Activated naive CD8-positive, alpha-beta T cell treated with anti-CD3 and anti-CD28 coated beads, Interleukin-2, amount 10 ng/mL, durations not matched to agents 7 days and 5 days (primary cell): ENCODE data around the gene CDCA3. TPM values are rescaled to one million over a fixed set of nuclear protein-coding genes. Genes with fewer than 3 reads are reported as not detected.

Experiments used
- ATAC-seq: fragments of 150-1000 bp; cut with Tn5 transposase; one replicate; pipeline ENCODE4 v1.10.0; 2021; ENCODE audit warnings: low read depth, moderate library complexity
- POLR2A ChIA-PET: fragments of 350-600 bp; sonication (Branson Sonifier 250); formaldehyde crosslinking; loops from one replicate; lab custom pipeline; 2021; ENCODE audit warnings: antibody characterized with exemption; lab: Charles Lee
- DNase-seq: peaks from one replicate; pipeline ENCODE4 v3.0.0; 2021
- H3K27ac Mint-ChIP-seq: one replicate; pipeline ENCODE4 v1.8.0; 2022; ENCODE audit warnings: mild to moderate bottlenecking, mixed read lengths
- H3K27me3 Mint-ChIP-seq: one replicate; pipeline ENCODE4 v1.8.0; 2022; ENCODE audit warnings: mild to moderate bottlenecking, moderate library complexity, mixed read lengths
- H3K36me3 Mint-ChIP-seq: one replicate; pipeline ENCODE4 v1.8.0; 2021; ENCODE audit warnings: mild to moderate bottlenecking, mixed read lengths
- H3K4me1 Mint-ChIP-seq: one replicate; pipeline ENCODE4 v1.8.0; 2021; ENCODE audit warnings: mixed read lengths
- H3K4me3 Mint-ChIP-seq: one replicate; pipeline ENCODE4 v1.8.0; 2022; ENCODE audit warnings: mild to moderate bottlenecking, moderate library complexity, mixed read lengths
- H3K9me3 Mint-ChIP-seq: one replicate; pipeline ENCODE4 v1.8.0; 2021; ENCODE audit warnings: mixed read lengths
- total RNA-seq, 2 experiments: library from RNA; stranded (reverse); gene quantifications; one replicate each; pipeline ENCODE4 v1.2.3, GENCODE V29; 2021

Gene CDCA3
- total RNA-seq, 2 experiments from 2014 or later, result 76.7 to 85.2 TPM

DNA sequence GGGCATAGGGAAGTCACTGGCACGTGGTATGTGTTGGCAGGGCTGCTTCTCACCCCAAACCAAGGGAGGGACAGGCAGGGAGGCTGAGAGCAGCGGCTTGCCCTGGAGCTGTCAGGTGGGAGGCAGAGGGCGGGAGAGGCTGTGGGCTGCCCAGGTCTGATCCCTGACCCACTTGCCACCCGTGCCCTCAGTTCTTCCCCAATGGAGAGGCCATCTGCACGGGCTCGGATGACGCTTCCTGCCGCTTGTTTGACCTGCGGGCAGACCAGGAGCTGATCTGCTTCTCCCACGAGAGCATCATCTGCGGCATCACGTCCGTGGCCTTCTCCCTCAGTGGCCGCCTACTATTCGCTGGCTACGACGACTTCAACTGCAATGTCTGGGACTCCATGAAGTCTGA is 5.7 kb downstream of the CDCA3 start:
- Mint-ChIP-seq H3K9me3 (no peaks in the 10 kb centered on the region), H3K36me3 (peaks cover 28% of the 10 kb centered on the region), H3K27me3 (no peaks in the 10 kb centered on the region), H3K4me1 (peaks cover 18% of the 10 kb centered on the region), H3K27ac (no peak overlapping the region), H3K4me3 (no peak overlapping the region)
- POLR2A ChIA-PET, result interaction anchor here (1.0 kb wide), 1 partner anchor 22 kb away, joined by 4 read pairs; the partner anchor contains the start of gene TPI1
- ATAC-seq (no peak), DNase-seq (no peak)

DNA sequence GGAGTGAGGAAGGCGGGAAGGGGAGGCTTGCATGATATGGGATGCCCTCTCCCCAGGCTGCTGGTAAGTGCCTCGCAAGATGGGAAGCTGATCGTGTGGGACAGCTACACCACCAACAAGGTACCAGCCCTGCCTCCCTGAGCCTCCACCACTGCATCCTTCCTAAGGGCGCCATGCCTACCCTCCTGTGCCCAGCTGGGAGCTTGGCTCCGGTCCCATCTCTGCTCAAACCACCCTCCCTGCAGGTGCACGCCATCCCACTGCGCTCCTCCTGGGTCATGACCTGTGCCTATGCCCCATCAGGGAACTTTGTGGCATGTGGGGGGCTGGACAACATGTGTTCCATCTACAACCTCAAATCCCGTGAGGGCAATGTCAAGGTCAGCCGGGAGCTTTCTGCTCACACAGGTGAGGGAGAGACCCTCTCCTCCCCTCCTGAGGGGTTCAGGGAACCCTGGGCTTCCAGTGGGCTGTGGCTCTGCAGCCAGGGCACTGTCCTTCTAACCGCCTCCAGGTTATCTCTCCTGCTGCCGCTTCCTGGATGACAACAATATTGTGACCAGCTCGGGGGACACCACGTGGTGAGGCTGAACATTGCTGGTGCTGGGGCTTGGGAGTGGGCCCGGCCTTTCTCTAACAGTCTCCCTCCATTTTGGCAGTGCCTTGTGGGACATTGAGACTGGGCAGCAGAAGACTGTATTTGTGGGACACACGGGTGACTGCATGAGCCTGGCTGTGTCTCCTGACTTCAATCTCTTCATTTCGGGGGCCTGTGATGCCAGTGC is 7.8 kb downstream of the CDCA3 start:
- POLR2A ChIA-PET, result interaction anchor here (1.0 to 1.5 kb wide), 3 partner anchors 10 to 30 kb away, joined by 3 read pairs; partner anchors contain the start of gene SPSB2
- H3K4me3 Mint-ChIP-seq, result no peak overlapping the region
- H3K9me3 Mint-ChIP-seq, result no peaks in the 10 kb centered on the region
- H3K4me1 Mint-ChIP-seq, result peaks cover 3% of the 10 kb centered on the region
- H3K27me3 Mint-ChIP-seq, result no peaks in the 10 kb centered on the region
- H3K27ac Mint-ChIP-seq, result no peak overlapping the region
- DNase-seq, result no peak
- no peak for ATAC-seq
- peaks cover 14% of the 10 kb centered on the region for H3K36me3 Mint-ChIP-seq

DNA sequence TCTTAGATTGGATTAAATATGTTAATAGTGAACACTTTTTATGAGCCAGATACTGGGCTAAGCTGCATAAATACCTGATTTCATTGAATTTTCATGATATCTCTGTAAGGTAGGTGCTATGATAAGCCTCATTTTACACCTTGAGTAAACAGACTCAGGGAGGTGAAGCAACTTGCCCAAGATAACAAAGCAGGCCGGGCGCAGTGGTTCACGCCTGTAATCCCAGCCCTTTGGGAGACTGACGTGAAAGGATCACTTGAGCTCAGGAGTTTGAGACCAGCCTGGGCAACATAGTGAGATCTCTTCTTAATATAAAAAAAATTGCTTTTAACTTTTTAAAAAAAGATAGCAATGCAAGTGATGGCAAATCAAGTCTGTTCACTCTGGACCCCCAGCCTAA is 9.0 kb downstream of the CDCA3 start:
- peaks cover 7% of the 10 kb centered on the region for H3K36me3 Mint-ChIP-seq
- H3K4me1 Mint-ChIP-seq, result no peaks in the 10 kb centered on the region
- POLR2A ChIA-PET, result interaction anchor here (0.8 to 3.6 kb wide), 4 partner anchors 9 to 49 kb away, joined by 3 to 20 read pairs (median 3); partner anchors contain the start of genes CDCA3, SPSB2 and USP5
- ATAC-seq (no peak), DNase-seq (no peak)
- H3K27me3 Mint-ChIP-seq, result no peaks in the 10 kb centered on the region
- no peak overlapping the region for H3K27ac Mint-ChIP-seq
- no peak overlapping the region for H3K4me3 Mint-ChIP-seq
- H3K9me3 Mint-ChIP-seq, result no peaks in the 10 kb centered on the region

DNA sequence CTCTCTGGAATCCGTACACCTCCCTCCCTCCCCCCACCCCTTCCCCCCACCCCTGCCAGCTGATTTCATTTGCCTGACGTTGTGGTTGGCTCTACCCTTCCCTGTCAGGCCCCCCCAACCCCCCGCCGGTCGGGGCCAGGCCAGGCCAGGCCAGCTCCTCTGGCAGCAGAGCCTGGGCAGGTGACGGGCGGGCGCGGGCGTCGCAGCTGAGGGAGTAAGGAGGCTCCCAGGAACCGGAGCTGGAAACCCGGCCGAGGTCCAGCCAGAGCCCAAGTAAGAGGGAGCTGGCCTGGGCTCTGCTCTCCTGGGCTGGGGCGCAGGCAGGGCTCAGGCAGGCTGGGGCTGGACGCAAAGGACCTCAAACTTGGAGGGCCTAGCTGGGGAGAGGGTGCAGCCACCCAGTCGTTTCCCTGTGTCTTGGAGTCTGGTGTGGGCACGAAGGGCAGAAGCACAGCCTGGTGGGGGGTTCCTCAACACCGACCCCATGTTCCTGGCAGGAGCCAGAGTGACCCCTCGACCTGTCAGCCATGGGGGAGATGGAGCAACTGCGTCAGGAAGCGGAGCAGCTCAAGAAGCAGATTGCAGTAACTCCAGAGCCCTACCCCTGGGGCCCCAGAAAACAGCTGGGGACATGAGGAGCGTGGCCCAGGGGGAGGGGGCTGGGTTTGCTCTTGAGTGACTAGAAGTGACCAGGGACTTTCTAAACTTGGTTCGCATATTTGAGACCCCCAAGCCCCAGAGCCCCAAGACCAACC is 10.1 kb downstream of the CDCA3 start, which contains the start of gene GNB3:
Gene GNB3 (plus strand): TSS at position 165 of the 755 bp plus-strand sequence. CDS start 363 bp downstream, at position 528.
- Mint-ChIP-seq H3K27ac (no peak within 1 kb of the TSS), H3K27me3 (no peaks in the 10 kb centered on the region), H3K4me3 (no peak within 1 kb of the TSS), H3K36me3 (peaks cover 2% of the 10 kb centered on the region), H3K9me3 (no peaks in the 10 kb centered on the region), H3K4me1 (no peaks in the 10 kb centered on the region)
- POLR2A ChIA-PET, result interaction anchor here (0.6 to 3.6 kb wide), 3 partner anchors 11 to 103 kb away, joined by 3 to 20 read pairs (median 3); partner anchors contain the start of genes C12orf57, CDCA3, RNU7-1 and TPI1
- DNase-seq (no peak), ATAC-seq (no peak)

DNA sequence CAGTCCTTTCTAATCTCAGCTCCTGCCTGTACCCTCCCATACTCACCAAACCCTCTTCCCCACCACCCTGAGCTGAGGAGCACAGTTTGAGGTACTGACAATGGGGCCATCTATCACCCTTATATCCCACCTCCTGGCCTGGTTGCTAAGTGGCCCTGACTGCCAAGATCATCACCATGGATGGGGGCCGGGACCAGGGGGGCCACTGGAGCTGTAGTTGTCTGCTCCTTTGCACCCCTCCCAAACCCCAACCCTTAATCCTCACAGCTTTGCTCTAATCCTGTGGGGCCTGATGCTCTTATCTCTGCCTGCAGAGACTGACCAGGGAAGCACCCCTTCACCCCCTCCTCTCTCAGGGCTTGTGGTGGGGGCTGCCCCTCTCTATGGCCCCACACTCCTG is 10.8 kb downstream of the CDCA3 start:
- POLR2A ChIA-PET, result interaction anchor here (0.6 to 3.6 kb wide), 3 partner anchors 11 to 103 kb away, joined by 3 to 20 read pairs (median 3); partner anchors contain the start of genes C12orf57, CDCA3, RNU7-1 and TPI1
- Mint-ChIP-seq H3K27ac (no peak overlapping the region), H3K4me3 (no peak overlapping the region), H3K36me3 (no peaks in the 10 kb centered on the region), H3K27me3 (no peaks in the 10 kb centered on the region), H3K9me3 (no peaks in the 10 kb centered on the region), H3K4me1 (peaks cover 4% of the 10 kb centered on the region)
- DNase-seq (no peak), ATAC-seq (no peak)

DNA sequence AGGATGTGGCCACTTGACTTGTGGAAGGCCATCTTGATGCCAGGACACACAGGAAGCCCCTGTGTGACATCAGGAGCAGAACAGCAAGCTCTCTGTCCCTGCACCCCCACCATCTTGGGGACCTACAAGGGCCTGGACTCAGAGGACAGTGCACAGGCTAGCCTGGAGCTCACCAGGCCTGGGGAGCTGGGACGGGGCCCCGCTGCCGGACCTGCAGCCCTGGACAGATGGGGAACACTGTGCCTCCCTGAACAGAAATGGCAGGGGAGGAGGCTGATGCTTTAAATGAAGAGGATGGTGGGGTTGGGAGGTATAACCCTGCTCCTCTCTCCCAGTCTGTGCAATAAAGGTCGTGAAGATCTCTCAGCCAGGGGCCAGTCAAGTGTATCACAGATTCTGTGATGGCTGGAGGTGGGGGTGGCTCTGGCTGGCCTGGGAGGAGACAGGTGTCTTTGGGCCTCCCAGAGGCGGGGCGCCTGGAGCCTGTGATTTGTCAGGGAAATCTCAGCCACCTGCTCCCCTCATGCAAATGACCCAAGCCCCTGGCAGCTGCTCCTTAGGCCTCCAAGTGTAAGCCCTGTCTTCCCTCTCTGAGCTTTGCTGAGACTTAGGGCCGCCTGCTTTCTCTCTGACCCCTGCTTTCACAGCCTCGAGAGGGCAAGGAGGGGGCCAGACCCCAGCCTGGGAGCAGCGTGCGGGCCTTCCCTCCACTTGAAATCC is 11.4 kb downstream of the CDCA3 start:
- H3K27ac Mint-ChIP-seq, result no peak overlapping the region
- H3K27me3 Mint-ChIP-seq, result peaks cover 2% of the 10 kb centered on the region
- no peaks in the 10 kb centered on the region for H3K36me3 Mint-ChIP-seq
- POLR2A ChIA-PET, result interaction anchor here (1.1 to 3.6 kb wide), 3 partner anchors 12 to 27 kb away, joined by 3 to 20 read pairs (median 3); partner anchors contain the start of genes CDCA3, TPI1 and USP5
- H3K4me3 Mint-ChIP-seq, result no peak overlapping the region
- peaks cover 7% of the 10 kb centered on the region for H3K4me1 Mint-ChIP-seq
- ATAC-seq, result no peak
- no peaks in the 10 kb centered on the region for H3K9me3 Mint-ChIP-seq
- DNase-seq, result no peak

DNA sequence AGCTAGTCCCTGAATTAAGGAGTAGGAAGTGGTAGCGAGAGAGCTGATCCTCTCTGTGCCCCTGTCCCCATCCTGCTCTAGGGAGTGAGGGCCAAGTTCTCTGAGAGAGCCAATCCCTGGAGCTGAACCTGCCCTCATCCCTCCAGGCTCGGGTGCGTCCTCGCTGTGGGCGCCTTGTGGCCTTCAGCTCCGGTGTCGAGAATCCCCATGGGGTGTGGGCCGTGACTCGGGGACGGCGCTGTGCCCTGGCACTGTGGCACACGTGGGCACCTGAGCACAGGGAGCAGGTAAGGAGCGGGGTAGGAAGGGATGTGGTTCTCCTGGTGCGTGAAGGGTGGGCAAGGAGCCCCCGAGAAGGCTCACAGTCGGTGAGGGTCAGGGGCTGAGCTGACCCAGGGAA is 12.2 kb downstream of the CDCA3 start:
- no peaks in the 10 kb centered on the region for H3K36me3 Mint-ChIP-seq
- POLR2A ChIA-PET, result interaction anchor here (1.3 kb wide), 1 partner anchor 15 kb away, joined by 3 read pairs; no protein-coding TSS in a partner anchor

DNA sequence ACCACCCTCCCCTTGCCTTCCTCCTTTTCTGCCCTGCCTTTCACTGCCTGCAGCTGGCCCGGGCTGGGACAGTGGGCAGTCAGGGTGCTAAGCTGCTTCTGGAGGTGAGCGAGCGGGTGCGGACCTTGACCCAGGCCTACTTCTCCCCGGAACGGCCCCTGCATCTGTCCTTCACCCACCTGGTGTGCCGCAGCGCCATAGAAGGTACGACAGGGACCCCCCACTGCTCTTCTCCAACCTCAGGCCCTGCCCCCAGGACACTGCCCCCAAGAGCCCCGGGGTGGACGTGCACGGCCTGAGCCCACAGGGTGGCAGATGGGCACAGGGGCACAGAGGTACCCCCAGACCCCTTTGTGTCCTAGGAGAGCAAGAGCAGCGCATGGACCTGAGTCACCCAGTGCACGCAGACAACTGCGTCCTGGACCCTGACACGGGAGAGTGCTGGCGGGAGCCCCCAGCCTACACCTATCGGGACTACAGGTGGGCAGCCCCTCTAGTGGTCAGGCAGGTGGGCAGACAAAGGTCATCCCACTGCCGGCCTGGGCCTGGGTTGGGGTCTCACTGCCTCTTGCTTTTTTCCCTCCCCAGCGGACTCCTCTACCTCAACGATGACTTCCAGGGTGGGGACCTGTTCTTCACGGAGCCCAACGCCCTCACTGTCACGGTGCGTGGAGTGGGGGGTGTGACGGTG is 13.6 kb downstream of the CDCA3 start:
- Mint-ChIP-seq H3K4me3 (no peak overlapping the region), H3K4me1 (peaks cover 7% of the 10 kb centered on the region), H3K36me3 (no peaks in the 10 kb centered on the region), H3K27me3 (peaks cover 2% of the 10 kb centered on the region), H3K27ac (no peak overlapping the region), H3K9me3 (no peaks in the 10 kb centered on the region)
- POLR2A ChIA-PET, result interaction anchor here (1.1 kb wide), 1 partner anchor 13 kb away, joined by 6 read pairs; the partner anchor contains the start of gene CDCA3
- ATAC-seq (no peak), DNase-seq (no peak)

More for the DNA sequence above, 12.2 kb downstream of the CDCA3 start:
- DNase-seq (no peak), ATAC-seq (no peak)
- H3K4me3 Mint-ChIP-seq, result no peak overlapping the region
- no peaks in the 10 kb centered on the region for H3K9me3 Mint-ChIP-seq
- peaks cover 7% of the 10 kb centered on the region for H3K4me1 Mint-ChIP-seq
- peaks cover 2% of the 10 kb centered on the region for H3K27me3 Mint-ChIP-seq
- no peak overlapping the region for H3K27ac Mint-ChIP-seq

DNA sequence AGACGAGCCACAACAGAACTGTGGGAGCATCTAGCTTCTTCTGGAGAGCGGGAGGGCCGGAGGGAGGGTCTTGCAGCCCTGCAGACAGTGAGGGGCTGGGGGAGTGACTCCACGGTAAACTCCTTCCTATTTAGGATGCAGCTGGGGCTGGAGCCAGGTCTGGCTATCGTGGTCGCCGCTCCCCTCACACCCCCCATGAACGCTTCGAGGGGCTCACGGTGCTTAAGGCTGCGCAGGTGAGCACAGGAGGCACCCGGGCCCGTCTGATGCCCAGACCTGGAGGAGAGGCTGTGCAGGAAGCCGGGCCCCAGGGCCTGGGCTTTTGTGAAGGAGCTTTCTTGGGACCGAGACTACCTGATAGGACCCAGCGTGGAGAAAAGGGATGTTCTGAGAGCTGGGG is 14.2 kb downstream of the CDCA3 start:
- no peak overlapping the region for H3K4me3 Mint-ChIP-seq
- POLR2A ChIA-PET, result interaction anchor here (1.1 kb wide), 1 partner anchor 14 kb away, joined by 6 read pairs; the partner anchor contains the start of gene CDCA3
- no peak overlapping the region for H3K27ac Mint-ChIP-seq
- H3K36me3 Mint-ChIP-seq, result no peaks in the 10 kb centered on the region
- ATAC-seq (no peak), DNase-seq (no peak)
- peaks cover 7% of the 10 kb centered on the region for H3K4me1 Mint-ChIP-seq
- H3K27me3 Mint-ChIP-seq, result peaks cover 7% of the 10 kb centered on the region
- H3K9me3 Mint-ChIP-seq, result no peaks in the 10 kb centered on the region

DNA sequence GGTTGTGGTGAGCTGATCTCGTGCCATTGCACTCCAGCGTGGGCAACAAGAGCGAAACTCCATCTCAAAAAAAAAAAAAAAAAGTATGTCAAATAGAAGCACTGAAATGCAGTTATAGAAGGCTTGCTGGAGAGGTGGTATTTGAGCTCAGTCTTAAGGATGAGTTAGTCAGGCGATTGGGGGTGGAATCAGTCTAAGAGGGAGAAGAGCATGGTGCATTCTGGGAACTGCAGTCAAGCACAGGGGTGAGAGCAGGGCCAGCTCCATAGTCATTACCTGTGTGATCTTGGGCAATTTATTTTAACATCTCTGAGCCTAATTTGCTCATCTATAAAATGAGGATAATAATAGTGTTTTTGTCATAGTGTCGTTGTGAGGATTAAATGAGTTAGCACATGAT is 16.2 kb downstream of the CDCA3 start:
- Mint-ChIP-seq H3K27ac (no peak overlapping the region), H3K4me1 (peaks cover 7% of the 10 kb centered on the region), H3K27me3 (peaks cover 17% of the 10 kb centered on the region), H3K36me3 (no peaks in the 10 kb centered on the region), H3K4me3 (no peak overlapping the region), H3K9me3 (no peaks in the 10 kb centered on the region)
- no peak for ATAC-seq
- POLR2A ChIA-PET, result interaction anchor here (0.7 to 2.5 kb wide), 6 partner anchors 13 to 302 kb away, joined by 3 to 14 read pairs (median 4); partner anchors contain the start of genes CDCA3, MLF2 and USP5
- DNase-seq, result no peak

DNA sequence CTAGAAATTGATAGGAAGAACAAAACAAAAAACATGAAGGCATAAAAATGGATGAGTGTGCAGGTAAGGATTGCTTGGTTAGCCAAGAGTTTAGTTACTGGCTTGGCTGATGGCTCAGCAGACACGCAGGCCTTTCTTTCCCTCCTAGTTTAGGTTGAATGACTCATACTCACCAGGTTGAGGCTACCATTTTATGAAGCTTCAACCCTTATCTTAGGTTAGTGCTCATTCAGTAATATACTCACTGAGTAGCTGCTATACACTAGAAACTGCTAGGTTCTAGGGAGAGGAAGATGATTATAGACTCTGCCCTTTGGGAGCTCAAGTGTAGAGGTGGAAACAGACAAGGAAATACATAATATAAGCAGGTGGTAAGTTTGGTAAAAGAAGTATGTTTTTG is 16.8 kb downstream of the CDCA3 start:
- ATAC-seq (no peak), DNase-seq (no peak)
- Mint-ChIP-seq H3K27me3 (peaks cover 24% of the 10 kb centered on the region), H3K4me1 (peaks cover 7% of the 10 kb centered on the region), H3K36me3 (no peaks in the 10 kb centered on the region), H3K9me3 (no peaks in the 10 kb centered on the region), H3K4me3 (no peak overlapping the region), H3K27ac (no peak overlapping the region)
- POLR2A ChIA-PET, result interaction anchor here (0.7 to 2.5 kb wide), 5 partner anchors 12 to 81 kb away, joined by 3 to 14 read pairs (median 4); partner anchors contain the start of genes CDCA3, MLF2 and USP5
